PC-9 (cell line): Measurements from ENCODE around the gene TFPI2.

Experiments
- EZH2 ChIP-seq: fragments of 200-600 bp; sonication (generic); IDR thresholded peaks from 2 replicates; pipeline ENCODE4 v1.8.0; 2017; ENCODE audit warnings: antibody characterized with exemption, low read depth
- TF ChIP-seq, protein P1 (sequence below): fragments of 200-600 bp; sonication (generic); conservative IDR thresholded peaks from 2 replicates; pipeline ENCODE4 v1.6.1; 2017; ENCODE audit warnings: mixed run types, antibody characterized with exemption, mild to moderate bottlenecking, moderate library complexity

DNA sequence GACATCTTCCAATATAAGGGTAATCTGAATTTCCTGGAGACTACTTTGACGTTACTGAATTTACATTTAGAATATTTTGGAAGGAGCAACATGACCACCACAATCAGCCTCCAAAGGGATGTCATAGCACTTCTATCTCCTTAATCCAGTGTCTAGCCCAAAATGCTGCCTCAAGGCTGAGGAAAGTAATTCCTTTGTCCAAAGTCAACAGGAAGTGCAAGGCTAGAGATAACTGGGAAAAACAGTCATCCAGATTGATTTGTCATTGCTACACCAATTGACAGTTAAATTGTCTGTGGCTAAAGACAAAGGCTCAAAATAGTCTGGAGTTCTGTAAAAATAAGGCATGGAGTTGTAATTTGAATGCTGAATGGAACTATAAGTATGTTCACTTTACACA, 3.9 kb upstream of the TFPI2 start:
- TF ChIP-seq, protein P1, sequence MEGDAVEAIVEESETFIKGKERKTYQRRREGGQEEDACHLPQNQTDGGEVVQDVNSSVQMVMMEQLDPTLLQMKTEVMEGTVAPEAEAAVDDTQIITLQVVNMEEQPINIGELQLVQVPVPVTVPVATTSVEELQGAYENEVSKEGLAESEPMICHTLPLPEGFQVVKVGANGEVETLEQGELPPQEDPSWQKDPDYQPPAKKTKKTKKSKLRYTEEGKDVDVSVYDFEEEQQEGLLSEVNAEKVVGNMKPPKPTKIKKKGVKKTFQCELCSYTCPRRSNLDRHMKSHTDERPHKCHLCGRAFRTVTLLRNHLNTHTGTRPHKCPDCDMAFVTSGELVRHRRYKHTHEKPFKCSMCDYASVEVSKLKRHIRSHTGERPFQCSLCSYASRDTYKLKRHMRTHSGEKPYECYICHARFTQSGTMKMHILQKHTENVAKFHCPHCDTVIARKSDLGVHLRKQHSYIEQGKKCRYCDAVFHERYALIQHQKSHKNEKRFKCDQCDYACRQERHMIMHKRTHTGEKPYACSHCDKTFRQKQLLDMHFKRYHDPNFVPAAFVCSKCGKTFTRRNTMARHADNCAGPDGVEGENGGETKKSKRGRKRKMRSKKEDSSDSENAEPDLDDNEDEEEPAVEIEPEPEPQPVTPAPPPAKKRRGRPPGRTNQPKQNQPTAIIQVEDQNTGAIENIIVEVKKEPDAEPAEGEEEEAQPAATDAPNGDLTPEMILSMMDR, result no peak
- no peak for TF ChIP-seq EZH2
